Gastrocnemius medialis (tissue), 4 donors: ENCODE data around the gene MYRIP.

ENCODE experiments used
- POLR2A ChIP-seq, 2 donors: fragments of 450-650 bp; IDR thresholded peaks; one replicate each; pipeline ENCODE4 v1.6.1; 2017; ENCODE audit warnings: antibody characterized with exemption in 2 of 2, mild to moderate bottlenecking in 2 of 2, moderate library complexity in 2 of 2
- TF ChIP-seq, protein P1 (sequence below), 5 experiments: fragments of 450-650 bp in 3 of 5; fragments of 200-600 bp in 2 of 5; sonication (generic) in 2 of 5; IDR thresholded peaks in 4 of 5; conservative IDR thresholded peaks in 1 of 5; 1 replicate in 4 of 5; 2 replicates in 1 of 5; pipeline ENCODE4 v1.5.1; 2016 to 2019; ENCODE audit warnings: antibody characterized with exemption in 5 of 5, mild to moderate bottlenecking in 3 of 5, moderate library complexity in 3 of 5

DNA sequence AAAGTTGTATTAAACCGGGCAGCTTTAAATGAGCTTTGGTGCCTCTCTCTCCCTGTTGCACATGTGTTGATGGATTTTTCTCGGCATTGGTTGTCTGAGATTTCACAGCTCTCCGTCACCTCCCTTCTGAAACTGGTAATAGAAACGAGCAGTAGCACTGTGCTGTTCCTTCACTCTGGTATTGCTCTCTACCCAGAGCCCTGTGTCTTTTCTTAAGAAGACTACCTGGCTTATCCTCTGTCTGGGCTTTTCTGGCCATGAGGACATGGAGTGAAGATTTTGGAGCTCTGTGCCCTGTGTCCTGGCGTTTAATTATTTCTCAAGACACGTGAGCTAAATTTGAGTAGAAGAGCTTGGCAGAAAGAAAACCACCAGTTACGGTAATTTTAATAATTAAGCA is 290.5 kb downstream of the MYRIP start:
- TF ChIP-seq POLR2A (IDR thresholded peaks at IDR 0.05): no peak
- TF ChIP-seq, protein P1, sequence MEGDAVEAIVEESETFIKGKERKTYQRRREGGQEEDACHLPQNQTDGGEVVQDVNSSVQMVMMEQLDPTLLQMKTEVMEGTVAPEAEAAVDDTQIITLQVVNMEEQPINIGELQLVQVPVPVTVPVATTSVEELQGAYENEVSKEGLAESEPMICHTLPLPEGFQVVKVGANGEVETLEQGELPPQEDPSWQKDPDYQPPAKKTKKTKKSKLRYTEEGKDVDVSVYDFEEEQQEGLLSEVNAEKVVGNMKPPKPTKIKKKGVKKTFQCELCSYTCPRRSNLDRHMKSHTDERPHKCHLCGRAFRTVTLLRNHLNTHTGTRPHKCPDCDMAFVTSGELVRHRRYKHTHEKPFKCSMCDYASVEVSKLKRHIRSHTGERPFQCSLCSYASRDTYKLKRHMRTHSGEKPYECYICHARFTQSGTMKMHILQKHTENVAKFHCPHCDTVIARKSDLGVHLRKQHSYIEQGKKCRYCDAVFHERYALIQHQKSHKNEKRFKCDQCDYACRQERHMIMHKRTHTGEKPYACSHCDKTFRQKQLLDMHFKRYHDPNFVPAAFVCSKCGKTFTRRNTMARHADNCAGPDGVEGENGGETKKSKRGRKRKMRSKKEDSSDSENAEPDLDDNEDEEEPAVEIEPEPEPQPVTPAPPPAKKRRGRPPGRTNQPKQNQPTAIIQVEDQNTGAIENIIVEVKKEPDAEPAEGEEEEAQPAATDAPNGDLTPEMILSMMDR (IDR thresholded peaks at IDR 0.05 in 4 of 5, conservative IDR thresholded peaks at IDR 0.05 in 1 of 5): no peak
